Breast epithelium (tissue), 3 donors: ENCODE measurements around the gene TTLL10.

ENCODE experiments used
- CTCF ChIP-seq, 3 donors: fragments of 450-650 bp; IDR thresholded peaks; one replicate each; pipeline ENCODE4 v1.5.1; 2016 to 2017; ENCODE audit warnings: antibody characterized with exemption in 3 of 3, mild to moderate bottlenecking in 3 of 3, moderate library complexity in 3 of 3
- POLR2A ChIP-seq: fragments of 450-650 bp; IDR thresholded peaks from one replicate; pipeline ENCODE4 v1.6.1; 2016; ENCODE audit warnings: antibody characterized with exemption, mild to moderate bottlenecking, moderate library complexity
- POLR2AphosphoS5 ChIP-seq, 3 donors: sonication (generic); formaldehyde crosslinking; IDR thresholded peaks; one replicate each; pipeline ENCODE4 v1.6.1; 2017; ENCODE audit warnings: antibody characterized with exemption in 3 of 3

GRCh38 chr1:1156140-1157032 lies 17.3 kb upstream of the TTLL10 start:
- TF ChIP-seq CTCF (IDR thresholded peaks at IDR 0.05) (no peak), POLR2AphosphoS5 (IDR thresholded peaks at IDR 0.05) (no peak), POLR2A (no peak)
